Stimulated activated CD4-positive, alpha-beta T cell treated with anti-CD3 and anti-CD28 coated beads, Interleukin-4, amount 100 ng/mL, for 4 hours (primary cell): ENCODE measurements around the gene ZNF726.
"Not testable (repeated sequence)": the region's sequence is repeated elsewhere in the genome, so short reads cannot be mapped to it uniquely, and the experiment has no call there.

Experiments
- DNase-seq, 2 experiments: peaks; one replicate each; pipeline ENCODE4 v3.0.0-alpha.2; 2020

ZNF726 gene

GRCh38 chr19:23946569-23946968, 31.9 kb downstream of the ZNF726 start:
- no peak for DNase-seq

GRCh38 chr19:23949611-23950010, 34.9 kb downstream of the ZNF726 start:
- no peak for DNase-seq

GRCh38 chr19:23956051-23956450, 41.4 kb downstream of the ZNF726 start:
- DNase-seq, result no peak

- DNase-seq, result no peak
Measured at GRCh38 chr19:23957660-23958281, 43.1 kb downstream of the ZNF726 start.

- DNase-seq, result not testable (repeated sequence)
Measured at GRCh38 chr19:23963396-23963795, 48.7 kb downstream of the ZNF726 start.

- not testable (repeated sequence) for DNase-seq
Measured at GRCh38 chr19:23963881-23964280, 49.2 kb downstream of the ZNF726 start.

GRCh38 chr19:23964334-23964733, 49.6 kb downstream of the ZNF726 start:
- not testable (repeated sequence) for DNase-seq

GRCh38 chr19:23969630-23970029, 54.9 kb downstream of the ZNF726 start:
- DNase-seq, result no peak

- peak in 1 of 2 experiments; percentile 4 for DNase-seq
Measured at GRCh38 chr19:23971598-23971997, 56.9 kb downstream of the ZNF726 start.

GRCh38 chr19:23972161-23972560, 57.5 kb downstream of the ZNF726 start:
- DNase-seq, result no peak

- DNase-seq, result no peak
Measured at GRCh38 chr19:23974941-23975340, 60.3 kb downstream of the ZNF726 start.

- not testable (repeated sequence) for DNase-seq
Measured at GRCh38 chr19:23976631-23977030, 61.9 kb downstream of the ZNF726 start.

- not testable (repeated sequence) for DNase-seq
Measured at GRCh38 chr19:23977256-23977655, 62.6 kb downstream of the ZNF726 start.

GRCh38 chr19:23978068-23978467, 63.4 kb downstream of the ZNF726 start:
- DNase-seq, result no peak

GRCh38 chr19:23980805-23981204, 66.1 kb downstream of the ZNF726 start:
- DNase-seq, result no peak

- DNase-seq, result no peak
Measured at GRCh38 chr19:23981863-23982262, 67.2 kb downstream of the ZNF726 start.

- no peak for DNase-seq
Measured at GRCh38 chr19:23983406-23983805, 68.7 kb downstream of the ZNF726 start.
